Measurements from ENCODE around the gene MEX3B.

Gene MEX3B

DNA sequence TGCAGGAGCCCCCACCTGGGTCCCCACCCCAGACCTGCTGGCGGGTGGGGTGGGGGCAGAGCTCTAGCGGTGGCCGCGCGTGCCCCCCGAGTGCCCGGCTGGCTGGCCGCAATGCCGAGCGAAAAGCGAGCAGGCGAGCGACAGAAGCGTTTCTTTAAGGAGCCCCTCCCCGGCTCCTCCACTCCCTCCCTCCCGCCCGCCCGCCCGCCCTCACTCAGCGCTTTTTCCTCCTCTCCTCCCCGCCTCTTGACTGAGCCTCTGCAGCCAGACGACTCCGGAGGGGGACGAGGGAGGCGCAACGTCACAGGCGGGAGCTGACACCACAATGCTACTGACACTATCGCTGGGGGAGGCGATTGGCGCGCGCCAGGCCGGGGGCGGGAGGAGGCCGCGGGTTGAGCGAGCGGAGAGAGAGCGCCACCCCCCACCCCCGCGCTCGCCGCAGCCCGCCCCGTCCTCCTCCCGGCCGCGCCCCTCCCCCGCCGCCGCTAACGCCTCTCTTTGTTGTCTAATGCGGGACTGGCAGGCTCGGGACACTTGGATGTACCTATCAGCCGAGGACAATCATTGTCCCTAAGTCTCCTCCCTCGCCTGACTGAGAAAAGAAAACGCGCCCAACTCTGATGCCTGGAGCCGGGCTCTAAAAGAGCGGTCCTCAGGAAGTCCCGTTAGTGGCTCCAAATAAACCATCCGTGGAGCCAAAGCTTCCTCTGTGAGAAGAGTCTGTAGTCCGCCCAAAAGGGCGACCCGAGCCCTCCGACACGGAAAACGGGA, at the start of gene MEX3B:
Gene MEX3B (minus strand): TSS at position 127 of the 774 bp plus-strand sequence. CDS start 313 bp downstream, outside the sequence.
- no peaks in the 10 kb centered on the region; the same call in 1 of the 2 replicates for H3K36me3 ChIP-seq (replicated peaks; ENCODE audit: insufficient read depth, low read length)
- no peaks in the 10 kb centered on the region for H3K9me3 ChIP-seq (replicated peaks; ENCODE audit: insufficient read depth, low read length)
- no peak for TF ChIP-seq EZH2 (optimal IDR thresholded peaks at IDR 0.05; ENCODE audit: low read depth, low read length)
- no peak for TF ChIP-seq EZH2phosphoT487 (IDR thresholded peaks at IDR 0.05; ENCODE audit: low read length)
- TF ChIP-seq, protein P1, sequence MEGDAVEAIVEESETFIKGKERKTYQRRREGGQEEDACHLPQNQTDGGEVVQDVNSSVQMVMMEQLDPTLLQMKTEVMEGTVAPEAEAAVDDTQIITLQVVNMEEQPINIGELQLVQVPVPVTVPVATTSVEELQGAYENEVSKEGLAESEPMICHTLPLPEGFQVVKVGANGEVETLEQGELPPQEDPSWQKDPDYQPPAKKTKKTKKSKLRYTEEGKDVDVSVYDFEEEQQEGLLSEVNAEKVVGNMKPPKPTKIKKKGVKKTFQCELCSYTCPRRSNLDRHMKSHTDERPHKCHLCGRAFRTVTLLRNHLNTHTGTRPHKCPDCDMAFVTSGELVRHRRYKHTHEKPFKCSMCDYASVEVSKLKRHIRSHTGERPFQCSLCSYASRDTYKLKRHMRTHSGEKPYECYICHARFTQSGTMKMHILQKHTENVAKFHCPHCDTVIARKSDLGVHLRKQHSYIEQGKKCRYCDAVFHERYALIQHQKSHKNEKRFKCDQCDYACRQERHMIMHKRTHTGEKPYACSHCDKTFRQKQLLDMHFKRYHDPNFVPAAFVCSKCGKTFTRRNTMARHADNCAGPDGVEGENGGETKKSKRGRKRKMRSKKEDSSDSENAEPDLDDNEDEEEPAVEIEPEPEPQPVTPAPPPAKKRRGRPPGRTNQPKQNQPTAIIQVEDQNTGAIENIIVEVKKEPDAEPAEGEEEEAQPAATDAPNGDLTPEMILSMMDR (IDR thresholded peaks at IDR 0.05; ENCODE audit: low read length): no peak
- H3K4me2 ChIP-seq (ENCODE audit: low read depth, low read length): peak within 1 kb of the TSS; percentile 88
- H3K27ac ChIP-seq (ENCODE audit: low read length): peak within 1 kb of the TSS; percentile 89
- H3K27me3 ChIP-seq (replicated peaks; ENCODE audit: insufficient read depth, low read length): peaks cover 10% of the 10 kb centered on the region
- H3F3A ChIP-seq (ENCODE audit: insufficient read depth, low read length): peaks cover 17% of the 10 kb centered on the region
- peaks cover 31% of the 10 kb centered on the region for H3K79me2 ChIP-seq (ENCODE audit: low read length)
- H3K4me1 ChIP-seq (ENCODE audit: low read length): peaks cover 9% of the 10 kb centered on the region; the same call in 1 of the 2 replicates
- H2AFZ ChIP-seq (ENCODE audit: low read length): peak within 1 kb of the TSS; percentile 94
- H3K4me3 ChIP-seq (ENCODE audit: low read length): peak within 1 kb of the TSS; percentile 94
- peak within 1 kb of the TSS; percentile 88 for H3K9ac ChIP-seq (ENCODE audit: low read length)
- no peaks in the 10 kb centered on the region for H4K20me1 ChIP-seq (ENCODE audit: insufficient read depth, low read length)
- DNase-seq: peak; percentile 98
- no peaks in the 10 kb centered on the region for H3K9me2 ChIP-seq (replicated peaks; ENCODE audit: insufficient read depth, low read length)

DNA sequence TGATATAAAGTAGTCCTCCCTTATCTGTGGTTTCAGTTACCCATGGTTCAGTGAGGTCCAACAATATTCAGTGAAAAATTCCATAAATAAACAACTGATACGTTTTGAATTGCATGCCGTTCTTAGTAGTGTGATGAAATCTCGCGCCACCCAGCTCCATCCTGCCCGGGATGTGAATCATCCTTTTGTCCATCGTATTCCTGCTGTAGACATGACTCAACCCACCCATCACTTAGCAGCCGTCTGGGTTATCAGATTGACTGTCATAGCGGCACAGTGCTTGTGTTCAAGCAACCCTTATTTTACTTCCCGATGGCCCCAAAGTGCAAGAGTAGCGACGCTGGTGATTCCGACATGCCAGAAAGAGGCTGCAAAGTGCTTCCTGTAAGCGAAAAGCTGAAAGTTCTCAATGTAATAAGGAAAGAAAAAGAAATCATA, 48.0 kb upstream of the MEX3B start:
- no peak overlapping the region for H3K9ac ChIP-seq (ENCODE audit: low read length)
- H2AFZ ChIP-seq (ENCODE audit: low read length): no peak overlapping the region
- no peaks in the 10 kb centered on the region for H3K36me3 ChIP-seq (replicated peaks; ENCODE audit: insufficient read depth, low read length)
- H3K27me3 ChIP-seq (replicated peaks; ENCODE audit: insufficient read depth, low read length): no peaks in the 10 kb centered on the region
- H3K79me2 ChIP-seq (ENCODE audit: low read length): no peaks in the 10 kb centered on the region
- no peak for DNase-seq
- H3K9me2 ChIP-seq (replicated peaks; ENCODE audit: insufficient read depth, low read length): no peaks in the 10 kb centered on the region
- H3K4me1 ChIP-seq (ENCODE audit: low read length): no peaks in the 10 kb centered on the region
- H3K4me2 ChIP-seq (ENCODE audit: low read depth, low read length): no peak overlapping the region
- H3K9me3 ChIP-seq (replicated peaks; ENCODE audit: insufficient read depth, low read length): no peaks in the 10 kb centered on the region
- no peak overlapping the region for H3K4me3 ChIP-seq (ENCODE audit: low read length)
- no peaks in the 10 kb centered on the region for H3F3A ChIP-seq (ENCODE audit: insufficient read depth, low read length)
- TF ChIP-seq, protein P1 (IDR thresholded peaks at IDR 0.05; ENCODE audit: low read length): no peak
- no peak for TF ChIP-seq EZH2phosphoT487 (IDR thresholded peaks at IDR 0.05; ENCODE audit: low read length)
- no peak for TF ChIP-seq EZH2 (optimal IDR thresholded peaks at IDR 0.05; ENCODE audit: low read depth, low read length)
- H3K27ac ChIP-seq (ENCODE audit: low read length): no peak overlapping the region
- no peaks in the 10 kb centered on the region for H4K20me1 ChIP-seq (ENCODE audit: insufficient read depth, low read length)

DNA sequence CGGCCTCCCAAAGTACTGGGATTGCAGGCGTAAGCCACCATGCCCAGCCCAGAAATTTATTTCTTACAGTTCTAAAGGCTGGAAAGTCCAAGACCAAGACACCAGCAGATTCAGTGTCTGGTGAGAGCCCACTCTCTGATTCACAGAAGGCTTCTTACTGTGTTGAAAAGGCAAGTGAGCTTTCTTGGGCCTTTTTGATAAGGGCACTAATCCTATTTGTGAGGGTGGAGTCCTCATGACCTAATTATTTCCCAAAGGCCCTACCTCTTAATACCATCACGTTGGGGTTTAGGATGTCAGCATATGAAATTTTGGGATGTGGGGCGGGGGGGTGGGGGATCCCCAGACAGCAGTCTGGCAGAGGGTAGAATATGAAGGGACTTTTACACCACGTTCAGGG, 47.5 kb upstream of the MEX3B start:
- no peak overlapping the region for H2AFZ ChIP-seq (ENCODE audit: low read length)
- H4K20me1 ChIP-seq (ENCODE audit: insufficient read depth, low read length): no peaks in the 10 kb centered on the region
- no peak overlapping the region for H3K9ac ChIP-seq (ENCODE audit: low read length)
- no peak overlapping the region for H3K4me3 ChIP-seq (ENCODE audit: low read length)
- no peaks in the 10 kb centered on the region for H3K79me2 ChIP-seq (ENCODE audit: low read length)
- H3K4me2 ChIP-seq (ENCODE audit: low read depth, low read length): no peak overlapping the region
- H3K27me3 ChIP-seq (replicated peaks; ENCODE audit: insufficient read depth, low read length): no peaks in the 10 kb centered on the region
- H3F3A ChIP-seq (ENCODE audit: insufficient read depth, low read length): no peaks in the 10 kb centered on the region
- no peaks in the 10 kb centered on the region for H3K36me3 ChIP-seq (replicated peaks; ENCODE audit: insufficient read depth, low read length)
- no peaks in the 10 kb centered on the region for H3K9me3 ChIP-seq (replicated peaks; ENCODE audit: insufficient read depth, low read length)
- no peaks in the 10 kb centered on the region for H3K4me1 ChIP-seq (ENCODE audit: low read length)
- H3K27ac ChIP-seq (ENCODE audit: low read length): no peak overlapping the region
- DNase-seq: no peak
- TF ChIP-seq EZH2phosphoT487 (IDR thresholded peaks at IDR 0.05; ENCODE audit: low read length): no peak
- TF ChIP-seq, protein P1 (IDR thresholded peaks at IDR 0.05; ENCODE audit: low read length): no peak
- no peak for TF ChIP-seq EZH2 (optimal IDR thresholded peaks at IDR 0.05; ENCODE audit: low read depth, low read length)
- H3K9me2 ChIP-seq (replicated peaks; ENCODE audit: insufficient read depth, low read length): no peaks in the 10 kb centered on the region
